OCI-LY1 (cell line): ENCODE measurements around the gene DYNLT2.

Experiments
- H2AFZ ChIP-seq: fragments of 200-600 bp; sonication (generic), shearing (Covaris generic); 2 replicates; pipeline ENCODE4 v1.6.0; 2014; ENCODE audit warnings: antibody characterized with exemption, mild to moderate bottlenecking, low read length
- H3F3A ChIP-seq: fragments of 200-600 bp; sonication (generic), shearing (Covaris generic); 2 replicates; pipeline ENCODE4 v1.6.0; 2014; ENCODE audit warnings: mild to moderate bottlenecking, antibody characterized with exemption, low read length, moderate library complexity; ENCODE audit not compliant: insufficient read depth
- H3K27ac ChIP-seq: fragments of 200-600 bp; sonication (generic); 2 replicates; pipeline ENCODE4 v1.5.1; 2014; ENCODE audit warnings: low read length, mixed run types, mild to moderate bottlenecking, low read depth; ENCODE audit not compliant: poor library complexity, severe bottlenecking
- H3K27me3 ChIP-seq: fragments of 200-600 bp; sonication (generic); 2 replicates; pipeline ENCODE4 v1.6.0; 2014; ENCODE audit warnings: antibody characterized with exemption, mild to moderate bottlenecking, low read length, moderate library complexity; ENCODE audit not compliant: insufficient read depth
- H3K36me3 ChIP-seq: fragments of 200-600 bp; sonication (generic); 2 replicates; pipeline ENCODE4 v1.6.1; 2014; ENCODE audit warnings: mild to moderate bottlenecking, antibody characterized with exemption, low read length, moderate library complexity, mixed read lengths; ENCODE audit not compliant: insufficient read depth
- H3K4me1 ChIP-seq: fragments of 200-600 bp; sonication (generic); 2 replicates; pipeline ENCODE4 v1.5.1; 2014; ENCODE audit warnings: mild to moderate bottlenecking, low read length, moderate library complexity; ENCODE audit not compliant: insufficient read depth, severe bottlenecking
- H3K4me2 ChIP-seq: fragments of 200-600 bp; sonication (generic), shearing (Covaris generic); 2 replicates; pipeline ENCODE4 v1.6.1; 2014; ENCODE audit warnings: low read length
- H3K4me3 ChIP-seq: fragments of 200-600 bp; sonication (generic); 2 replicates; pipeline ENCODE4 v1.5.1; 2014; ENCODE audit warnings: low read length, low read depth, mild to moderate bottlenecking, mixed read lengths; ENCODE audit not compliant: poor library complexity, severe bottlenecking
- H3K79me2 ChIP-seq: fragments of 200-600 bp; shearing (Covaris generic); 2 replicates; pipeline ENCODE4 v1.6.1; 2016; ENCODE audit warnings: mixed run types, low read length, mixed read lengths; ENCODE audit not compliant: insufficient read depth
- H3K9ac ChIP-seq: fragments of 200-600 bp; sonication (generic), shearing (Covaris generic); 2 replicates; pipeline ENCODE4 v1.6.1; 2014; ENCODE audit warnings: mild to moderate bottlenecking, low read length, mixed read lengths
- H3K9me2 ChIP-seq: fragments of 200-600 bp; sonication (generic), shearing (Covaris generic); 2 replicates; pipeline ENCODE4 v1.6.1; 2014; ENCODE audit warnings: low read depth, mild to moderate bottlenecking, low read length, mixed read lengths
- H3K9me3 ChIP-seq: fragments of 200-600 bp; shearing (Covaris generic); 2 replicates; pipeline ENCODE4 v1.6.1; 2014; ENCODE audit warnings: low read length, mixed read lengths
- H4K20me1 ChIP-seq: fragments of 200-600 bp; sonication (generic), shearing (Covaris generic); 2 replicates; pipeline ENCODE4 v1.6.0; 2016; ENCODE audit warnings: mild to moderate bottlenecking, low read length; ENCODE audit not compliant: insufficient read depth
- CTCF ChIP-seq: fragments of 200-600 bp; sonication (generic), shearing (Covaris generic); IDR thresholded peaks from 2 replicates; pipeline ENCODE4 v1.5.1; 2017; ENCODE audit warnings: mild to moderate bottlenecking, antibody characterized with exemption, low read length, moderate library complexity, mixed read lengths
- EZH2 ChIP-seq: fragments of 200-600 bp; sonication (generic), shearing (Covaris generic); IDR thresholded peaks from 2 replicates; pipeline ENCODE4 v1.8.0; 2017; ENCODE audit warnings: borderline replicate concordance, mixed run types, mild to moderate bottlenecking, antibody characterized with exemption, low read length, moderate library complexity, mixed read lengths

The DYNLT2 gene

GRCh38 chr6:169710009-169710408 is 41.4 kb downstream of the DYNLT2 start:
- no peak overlapping the region for H3K27ac ChIP-seq
- H3K9me2 ChIP-seq, result no peaks in the 10 kb centered on the region
- peaks cover 50% of the 10 kb centered on the region for H3K4me1 ChIP-seq
- H3K9ac ChIP-seq, result no peak overlapping the region
- H3K27me3 ChIP-seq, result no peaks in the 10 kb centered on the region
- no peak overlapping the region for H2AFZ ChIP-seq
- peaks cover 71% of the 10 kb centered on the region for H3K36me3 ChIP-seq
- H3K4me3 ChIP-seq, result no peak overlapping the region
- no peaks in the 10 kb centered on the region for H3K9me3 ChIP-seq
- no peaks in the 10 kb centered on the region for H4K20me1 ChIP-seq
- no peak for TF ChIP-seq EZH2
- no peak for TF ChIP-seq CTCF
- H3K4me2 ChIP-seq, result no peak overlapping the region
- 0 out of 2 replicates have a peak, but pooled peaks cover 4% of the 10 kb centered on the region for H3K79me2 ChIP-seq
- H3F3A ChIP-seq, result 0 out of 2 replicates have a peak, but pooled peaks cover 15% of the 10 kb centered on the region

- no peaks in the 10 kb centered on the region for H3K9me2 ChIP-seq
- peaks cover 5% of the 10 kb centered on the region; the same call in 1 of the 2 replicates for H3K79me2 ChIP-seq
- no peaks in the 10 kb centered on the region for H4K20me1 ChIP-seq
- H3K4me1 ChIP-seq, result peaks cover 57% of the 10 kb centered on the region
- H3F3A ChIP-seq, result 0 out of 2 replicates have a peak, but pooled peaks cover 15% of the 10 kb centered on the region
- TF ChIP-seq EZH2 (no peak), CTCF (no peak)
- no peak overlapping the region for H3K4me2 ChIP-seq
- no peaks in the 10 kb centered on the region for H3K27me3 ChIP-seq
- no peaks in the 10 kb centered on the region for H3K9me3 ChIP-seq
- H2AFZ ChIP-seq, result no peak overlapping the region
- H3K9ac ChIP-seq, result no peak overlapping the region
- no peak overlapping the region for H3K4me3 ChIP-seq
- peak overlapping the region; percentile 38 for H3K27ac ChIP-seq
- peaks cover 70% of the 10 kb centered on the region for H3K36me3 ChIP-seq
These were observed 42.1 kb downstream of the DYNLT2 start for GRCh38 chr6:169709293-169709692.

- peaks cover 20% of the 10 kb centered on the region for H3K79me2 ChIP-seq
- H3K9me2 ChIP-seq, result no peaks in the 10 kb centered on the region
- no peaks in the 10 kb centered on the region for H3K27me3 ChIP-seq
- peaks cover 72% of the 10 kb centered on the region for H3K4me1 ChIP-seq
- H3K9ac ChIP-seq, result no peak overlapping the region
- no peak overlapping the region for H3K4me2 ChIP-seq
- no peaks in the 10 kb centered on the region for H4K20me1 ChIP-seq
- H3F3A ChIP-seq, result 0 out of 2 replicates have a peak, but pooled peaks cover 15% of the 10 kb centered on the region
- TF ChIP-seq CTCF (no peak), EZH2 (no peak)
- no peak overlapping the region for H2AFZ ChIP-seq
- peak overlapping the region; percentile 40 for H3K27ac ChIP-seq
- peaks cover 69% of the 10 kb centered on the region for H3K36me3 ChIP-seq
- H3K4me3 ChIP-seq, result no peak overlapping the region
- no peaks in the 10 kb centered on the region for H3K9me3 ChIP-seq
These were observed 43.6 kb downstream of the DYNLT2 start for GRCh38 chr6:169707772-169708171.
